Adipocyte (in vitro differentiated cells): ENCODE data around the gene TPRX1.
"Not testable (repeated sequence)": the region's sequence is repeated elsewhere in the genome, so short reads cannot be mapped to it uniquely, and the experiment has no call there.

Source experiments
- DNase-seq: peaks from one replicate; pipeline ENCODE4 v3.0.0-alpha.2; 2015; ENCODE audit warnings: low read depth
- H3K27me3 ChIP-seq: replicated peaks from 2 replicates; pipeline ENCODE4 v1.7.0; 2013; ENCODE audit warnings: mild to moderate bottlenecking, low read length, moderate library complexity; ENCODE audit not compliant: control insufficient read depth, insufficient read depth
- H3K36me3 ChIP-seq: 2 replicates; pipeline ENCODE4 v1.7.0; 2013; ENCODE audit warnings: low read length, mild to moderate bottlenecking, moderate library complexity; ENCODE audit not compliant: control insufficient read depth, insufficient read depth, severe bottlenecking
- H3K4me1 ChIP-seq: 2 replicates; pipeline ENCODE4 v1.7.0; 2013; ENCODE audit warnings: mild to moderate bottlenecking, low read length, moderate library complexity; ENCODE audit not compliant: control insufficient read depth, insufficient read depth
- H3K4me3 ChIP-seq: 2 replicates; pipeline ENCODE4 v1.7.0; 2013; ENCODE audit warnings: mild to moderate bottlenecking, low read length, moderate library complexity
- H3K9ac ChIP-seq: 2 replicates; pipeline ENCODE4 v1.7.0; 2013; ENCODE audit warnings: mild to moderate bottlenecking, low read length, moderate library complexity
- H3K9me3 ChIP-seq: 2 replicates; pipeline ENCODE4 v1.7.0; 2013; ENCODE audit warnings: mild to moderate bottlenecking, low read length, moderate library complexity; ENCODE audit not compliant: control insufficient read depth

TPRX1 gene

GRCh38 chr19:47801270-47801669, 3.1 kb downstream of the TPRX1 start:
- no peak overlapping the region for H3K4me3 ChIP-seq
- H3K36me3 ChIP-seq: no peaks in the 10 kb centered on the region
- peaks cover 7% of the 10 kb centered on the region for H3K9me3 ChIP-seq
- no peak for DNase-seq
- H3K4me1 ChIP-seq: no peaks in the 10 kb centered on the region
- peaks cover 24% of the 10 kb centered on the region for H3K27me3 ChIP-seq
- no peak overlapping the region for H3K9ac ChIP-seq

- no peaks in the 10 kb centered on the region for H3K4me1 ChIP-seq
- DNase-seq: no peak
- no peaks in the 10 kb centered on the region for H3K36me3 ChIP-seq
Measured at GRCh38 chr19:47798904-47799266, 5.5 kb downstream of the TPRX1 start.

GRCh38 chr19:47797996-47798903, 6.1 kb downstream of the TPRX1 start:
- no peaks in the 10 kb centered on the region for H3K36me3 ChIP-seq
- H3K9ac ChIP-seq: no peak overlapping the region
- no peak for DNase-seq
- H3K27me3 ChIP-seq: peaks cover 15% of the 10 kb centered on the region
- H3K9me3 ChIP-seq: peaks cover 7% of the 10 kb centered on the region
- H3K4me1 ChIP-seq: no peaks in the 10 kb centered on the region
- H3K4me3 ChIP-seq: no peak overlapping the region

More at GRCh38 chr19:47798904-47799266, 5.5 kb downstream of the TPRX1 start:
- no peak overlapping the region for H3K9ac ChIP-seq
- peaks cover 15% of the 10 kb centered on the region for H3K27me3 ChIP-seq
- H3K9me3 ChIP-seq: peaks cover 7% of the 10 kb centered on the region
- no peak overlapping the region for H3K4me3 ChIP-seq

- H3K27me3 ChIP-seq: peaks cover 15% of the 10 kb centered on the region
- no peak for DNase-seq
- H3K4me3 ChIP-seq: no peak overlapping the region
- H3K36me3 ChIP-seq: no peaks in the 10 kb centered on the region
- H3K9me3 ChIP-seq: peaks cover 7% of the 10 kb centered on the region
- no peak overlapping the region for H3K9ac ChIP-seq
- H3K4me1 ChIP-seq: no peaks in the 10 kb centered on the region
Measured at GRCh38 chr19:47796785-47797184, 7.6 kb downstream of the TPRX1 start.

- DNase-seq: no peak
- Histone ChIP-seq H3K36me3 (no peaks in the 10 kb centered on the region), H3K9me3 (no peaks in the 10 kb centered on the region), H3K9ac (no peak overlapping the region), H3K27me3 (peaks cover 15% of the 10 kb centered on the region), H3K4me3 (no peak overlapping the region), H3K4me1 (no peaks in the 10 kb centered on the region)
Measured at GRCh38 chr19:47794526-47794925, 9.8 kb downstream of the TPRX1 start.

- Histone ChIP-seq H3K9ac (no peak overlapping the region), H3K4me1 (no peaks in the 10 kb centered on the region), H3K4me3 (no peak overlapping the region), H3K36me3 (no peaks in the 10 kb centered on the region), H3K9me3 (no peaks in the 10 kb centered on the region), H3K27me3 (peaks cover under 1% of the 10 kb centered on the region)
- no peak for DNase-seq
Measured at GRCh38 chr19:47792616-47793015, 11.7 kb downstream of the TPRX1 start.

- peak; percentile 92 for DNase-seq
- no peaks in the 10 kb centered on the region for H3K4me1 ChIP-seq
- H3K27me3 ChIP-seq: no peaks in the 10 kb centered on the region
- no peak overlapping the region for H3K9ac ChIP-seq
- H3K36me3 ChIP-seq: peaks cover 8% of the 10 kb centered on the region
- no peaks in the 10 kb centered on the region for H3K9me3 ChIP-seq
- H3K4me3 ChIP-seq: no peak overlapping the region
Measured at GRCh38 chr19:47790398-47790814, 13.9 kb downstream of the TPRX1 start.

GRCh38 chr19:47789811-47790210, 14.5 kb downstream of the TPRX1 start:
- H3K9ac ChIP-seq, DNase-seq, H3K9me3 ChIP-seq, H3K4me1 ChIP-seq, H3K27me3 ChIP-seq, H3K4me3 ChIP-seq: not testable (repeated sequence)
- peaks cover 11% of the 10 kb centered on the region for H3K36me3 ChIP-seq

- H3K36me3 ChIP-seq: peaks cover 29% of the 10 kb centered on the region
- not testable (repeated sequence) for H3K4me1 ChIP-seq, H3K27me3 ChIP-seq, H3K9ac ChIP-seq, H3K9me3 ChIP-seq, DNase-seq, H3K4me3 ChIP-seq
Measured at GRCh38 chr19:47787307-47787706, 17.0 kb downstream of the TPRX1 start.

- no peak overlapping the region for H3K9ac ChIP-seq
Measured at GRCh38 chr19:47786566-47786965, 17.8 kb downstream of the TPRX1 start.

GRCh38 chr19:47781590-47782262, 22.6 kb downstream of the TPRX1 start:
- Histone ChIP-seq H3K4me3 (no peak overlapping the region), H3K27me3 (no peaks in the 10 kb centered on the region), H3K9me3 (no peaks in the 10 kb centered on the region), H3K9ac (peak overlapping the region; percentile 12), H3K4me1 (peaks cover 25% of the 10 kb centered on the region), H3K36me3 (peaks cover 38% of the 10 kb centered on the region)
- no peak for DNase-seq

More at GRCh38 chr19:47786566-47786965, 17.8 kb downstream of the TPRX1 start:
- no peak for DNase-seq
- Histone ChIP-seq H3K9me3 (no peaks in the 10 kb centered on the region), H3K4me1 (peaks cover 8% of the 10 kb centered on the region), H3K27me3 (no peaks in the 10 kb centered on the region), H3K4me3 (no peak overlapping the region), H3K36me3 (peaks cover 29% of the 10 kb centered on the region)
